Smooth muscle cell of the brain vasculature (primary cell): ENCODE results near the gene PGK2.
"Not testable (repeated sequence)": the region's sequence is repeated elsewhere in the genome, so short reads cannot be mapped to it uniquely, and the experiment has no call there.

Source experiments
- DNase-seq: peaks from one replicate; pipeline ENCODE4 v3.0.0-alpha.2; 2012; ENCODE audit warnings: low read depth, low spot score

The PGK2 gene

DNA sequence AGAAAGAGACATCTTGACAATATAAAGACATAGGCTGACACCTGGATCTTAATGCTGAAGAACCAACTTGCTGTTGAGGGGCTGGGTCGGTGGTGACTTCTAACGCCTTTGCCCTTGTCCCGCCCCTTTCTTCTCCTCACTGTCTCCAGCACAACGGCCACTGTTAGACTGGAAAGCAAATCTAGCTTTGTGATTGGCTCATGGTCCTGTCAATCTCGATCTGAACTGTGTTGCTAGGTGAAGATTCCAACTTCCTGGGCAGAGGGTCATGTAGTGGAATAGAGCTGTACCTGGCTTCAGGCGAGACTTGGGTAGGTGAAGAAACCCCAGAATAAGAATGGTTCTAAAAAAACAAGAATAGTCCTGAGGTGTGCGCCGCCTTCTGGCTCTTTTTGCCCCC is at the start of gene PGK2:
PGK2 (minus strand) TSS at position 110 of the 400 bp plus-strand sequence; CDS start at position 12, 98 bp downstream.
- no peak for DNase-seq

DNA sequence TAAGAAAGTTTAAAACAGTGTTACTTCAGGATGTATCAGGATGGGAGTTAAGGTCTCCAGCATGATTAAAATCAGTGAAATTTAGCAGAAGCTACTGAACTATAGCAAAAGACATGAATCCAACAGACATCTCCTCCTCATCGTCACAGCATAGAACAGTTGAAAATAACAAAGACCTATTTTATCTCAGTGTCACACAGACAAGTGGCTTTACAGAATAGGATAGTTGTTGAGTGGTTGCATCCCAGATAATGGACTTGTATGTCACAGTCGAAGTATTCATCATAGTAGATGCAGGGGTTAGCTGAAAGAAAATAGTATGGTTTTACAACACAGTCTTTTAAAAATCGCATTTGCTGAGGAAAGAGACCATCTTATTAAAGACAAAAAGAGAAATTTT is 48.1 kb upstream of the PGK2 start:
- no peak for DNase-seq

DNA sequence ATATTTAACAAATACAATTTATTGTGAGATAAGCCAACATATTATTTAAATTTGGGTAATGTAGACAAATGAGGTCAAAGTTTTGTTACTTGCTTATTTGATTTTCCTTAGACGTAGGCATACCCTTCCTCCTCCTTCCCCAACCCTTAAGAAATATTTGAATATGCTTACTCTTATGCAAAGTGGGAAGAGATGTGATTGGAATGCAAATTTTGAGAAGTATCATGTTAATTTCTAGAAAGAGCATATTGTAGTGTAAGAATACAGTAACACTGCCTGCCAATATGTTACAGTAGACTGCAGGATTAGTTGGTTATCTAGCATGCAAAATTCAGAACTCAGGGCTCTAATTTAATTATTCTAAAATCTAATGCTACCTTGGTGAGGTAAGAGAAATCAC is 46.3 kb upstream of the PGK2 start:
- no peak for DNase-seq

DNA sequence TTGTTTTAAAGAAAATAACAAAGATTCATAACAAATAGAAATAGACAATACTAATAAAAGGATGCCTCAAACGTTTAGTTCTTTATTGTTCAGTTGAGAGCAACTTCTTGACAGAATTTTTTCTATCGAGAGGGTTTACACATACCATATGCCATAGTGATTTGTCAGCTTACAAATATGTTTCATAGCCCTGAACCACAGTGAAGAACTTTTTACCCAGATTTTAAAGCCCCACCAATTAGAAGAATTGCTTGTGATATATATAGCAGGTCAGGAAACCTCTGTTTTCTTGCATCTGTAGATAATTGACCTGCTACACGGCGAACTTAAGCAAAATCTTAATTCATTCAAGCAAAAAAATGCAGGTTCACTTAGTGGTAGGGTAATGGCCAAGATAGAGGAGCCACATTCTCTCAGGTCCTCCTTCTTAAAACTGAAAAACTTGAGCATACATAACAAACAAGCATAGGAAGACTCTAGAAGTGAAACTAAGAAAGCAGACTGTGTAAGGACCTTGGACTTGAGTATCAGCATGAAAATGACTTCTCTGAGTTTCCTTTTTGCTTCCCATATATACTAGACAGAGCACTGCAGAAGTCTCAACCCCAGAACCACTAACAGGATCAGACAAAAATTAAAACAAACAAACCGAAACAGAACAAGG is 39.8 kb upstream of the PGK2 start:
- no peak for DNase-seq

DNA sequence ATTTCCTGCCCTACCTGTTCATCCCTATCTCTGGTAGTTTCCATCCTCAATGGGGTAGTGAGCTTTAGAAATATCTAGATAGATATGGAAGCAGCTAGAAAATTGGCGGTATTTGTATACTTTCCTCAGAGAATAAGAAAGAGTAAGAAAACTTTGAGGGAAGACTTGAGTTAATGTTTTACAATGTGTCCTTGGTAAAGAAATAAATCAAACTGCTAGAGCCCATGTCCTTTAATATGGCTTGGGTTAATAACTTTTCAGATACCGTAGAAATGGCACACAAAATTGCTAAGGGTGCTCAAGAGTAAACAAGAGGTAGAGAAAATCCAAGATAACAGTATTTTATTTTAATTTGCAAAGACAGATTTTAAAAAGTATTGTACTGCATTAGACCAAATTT is 28.1 kb upstream of the PGK2 start:
- DNase-seq, result no peak

DNA sequence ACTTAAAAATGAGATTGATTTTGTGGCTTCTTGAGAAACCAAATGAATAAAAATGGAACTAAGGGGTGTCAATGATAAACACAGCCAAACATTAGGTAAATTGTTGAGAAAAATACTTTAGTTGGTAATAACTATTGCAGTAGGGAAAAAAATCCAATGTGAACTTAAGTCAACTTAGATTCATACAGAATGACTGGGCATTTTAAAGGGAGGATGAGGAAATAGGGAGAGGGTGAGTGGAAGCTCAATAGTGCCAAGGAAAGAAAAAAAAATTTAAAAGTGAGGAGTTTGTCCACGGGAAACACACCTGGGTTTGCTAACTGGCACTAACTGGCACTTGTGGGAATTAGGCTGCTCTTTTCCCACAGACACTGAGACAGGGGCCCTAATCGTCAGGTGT is 26.2 kb upstream of the PGK2 start:
- DNase-seq, result no peak

DNA sequence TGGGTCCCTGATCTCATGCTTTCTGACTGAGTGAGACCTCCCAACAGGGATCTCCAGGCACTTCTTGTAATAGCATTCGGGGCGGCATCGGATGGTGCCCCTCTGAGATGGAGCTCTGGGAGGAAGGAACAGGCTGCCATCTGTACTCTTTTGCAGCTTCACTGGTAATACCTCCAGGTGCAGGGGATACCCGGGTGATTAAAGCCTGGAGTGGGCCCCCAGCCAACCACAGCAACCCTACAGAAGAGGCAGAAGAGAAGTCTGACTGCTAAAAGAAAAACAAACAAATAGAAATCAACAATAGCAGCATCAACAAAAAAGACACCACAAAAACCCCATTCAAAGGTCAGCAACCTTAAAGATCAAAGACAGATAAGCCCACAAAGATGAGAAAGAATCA is 19.1 kb upstream of the PGK2 start:
- DNase-seq, result no peak

DNA sequence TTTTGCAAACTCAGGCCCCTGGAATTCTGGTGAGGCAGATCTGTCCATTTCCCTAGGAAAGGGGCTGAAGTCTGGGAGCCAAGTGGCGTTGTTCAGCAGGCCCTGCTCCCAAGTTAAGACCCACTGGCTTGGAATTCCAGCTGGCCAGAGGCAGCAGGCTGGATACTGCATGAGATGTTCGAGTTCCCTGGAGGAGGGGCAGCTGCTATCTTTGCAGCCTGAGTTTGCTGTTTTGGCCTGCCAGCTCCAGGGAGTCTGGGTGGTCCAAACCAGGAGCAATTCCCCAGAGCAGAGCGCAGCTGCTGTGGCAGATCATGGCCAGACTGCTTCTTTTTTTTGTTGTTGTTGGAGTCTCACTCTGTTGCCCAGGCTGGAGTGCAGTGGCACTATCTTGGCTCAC is 18.2 kb upstream of the PGK2 start:
- DNase-seq, result no peak

DNA sequence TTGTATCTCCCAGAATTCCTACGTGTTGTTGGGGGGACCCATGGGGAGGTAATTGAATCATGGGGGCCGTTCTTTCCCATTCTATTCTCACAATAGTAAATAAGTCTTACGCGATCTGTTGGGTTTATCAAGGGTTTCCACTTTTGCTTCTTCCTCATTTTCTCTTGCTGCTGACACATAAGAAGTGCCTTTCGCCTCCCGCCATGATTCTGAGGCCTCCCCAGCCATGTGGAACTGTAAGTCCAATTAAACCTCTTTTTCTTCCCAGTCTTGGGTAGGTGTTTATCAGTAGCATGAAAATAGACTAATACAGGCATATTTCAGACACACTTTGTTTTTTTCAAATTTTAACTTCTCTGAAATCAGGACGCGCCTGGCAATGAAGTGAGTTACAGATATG is 14.4 kb upstream of the PGK2 start:
- DNase-seq, result no peak

DNA sequence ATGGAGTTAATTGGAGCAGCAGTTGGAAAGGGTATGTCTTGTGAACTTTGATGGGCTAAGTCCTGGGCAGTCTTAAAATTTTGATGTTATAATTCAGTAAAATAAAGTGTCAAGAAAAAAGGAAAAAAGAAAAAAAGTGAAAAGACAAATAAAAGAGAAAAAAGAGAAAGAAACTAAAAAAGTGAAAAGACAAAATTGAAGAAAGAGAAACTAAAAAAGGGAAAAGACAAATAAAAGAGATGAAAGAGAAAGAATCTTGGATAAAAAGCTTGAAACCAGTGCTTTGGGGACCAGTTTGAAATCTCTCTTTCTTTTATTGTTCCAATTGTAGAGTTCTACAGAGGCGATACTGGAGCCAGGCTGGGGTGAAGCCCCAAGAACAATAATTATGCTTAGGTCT is 12.0 kb upstream of the PGK2 start:
- DNase-seq, result no peak

DNA sequence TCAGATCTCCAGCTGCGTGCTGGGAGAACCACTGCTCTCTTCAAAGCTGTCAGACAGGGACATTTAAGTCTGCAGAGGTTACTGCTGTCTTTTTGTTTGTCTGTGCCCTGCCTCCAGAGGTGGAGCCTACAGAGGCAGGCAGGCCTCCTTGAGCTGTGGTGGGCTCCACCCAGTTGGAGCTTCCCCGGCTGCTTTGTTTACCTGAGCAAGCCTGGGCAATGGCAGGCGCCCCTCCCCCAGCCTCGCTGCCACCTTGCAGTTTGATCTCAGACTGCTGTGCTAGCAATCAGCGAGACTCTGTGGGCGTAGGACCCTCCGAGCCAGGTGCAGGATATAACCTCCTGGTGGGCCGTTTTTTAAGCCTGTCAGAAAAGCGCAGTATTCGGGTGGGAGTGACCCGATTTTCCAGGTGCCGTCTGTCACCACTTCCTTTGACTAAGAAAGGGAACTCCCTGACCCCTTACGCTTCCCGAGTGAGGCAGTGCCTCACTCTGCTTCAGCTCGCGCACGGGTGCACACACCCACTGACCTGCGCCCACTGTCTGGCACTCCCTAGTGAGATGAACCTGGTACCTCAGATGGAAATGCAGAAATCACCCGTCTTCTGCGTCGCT is 9.9 kb upstream of the PGK2 start:
- not testable (repeated sequence) for DNase-seq

DNA sequence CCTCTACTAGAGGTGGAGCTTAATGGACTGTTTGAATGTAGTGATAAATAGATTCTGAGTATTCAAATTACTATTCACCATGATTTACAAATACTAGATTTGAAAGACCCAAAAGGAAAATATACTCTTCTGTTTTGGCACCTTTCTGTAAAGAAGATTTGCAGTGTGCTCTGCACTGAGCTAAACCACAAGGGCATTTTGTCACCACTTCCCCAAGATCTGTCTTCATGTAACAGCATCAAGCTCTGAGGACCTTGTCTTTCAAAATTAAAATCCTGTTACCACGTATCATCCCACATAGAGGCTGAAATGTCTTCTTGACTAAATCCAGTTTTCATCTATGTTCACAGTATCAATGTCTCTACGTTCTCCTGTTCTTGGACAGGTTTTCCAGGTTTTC is 3.3 kb upstream of the PGK2 start:
- no peak for DNase-seq

DNA sequence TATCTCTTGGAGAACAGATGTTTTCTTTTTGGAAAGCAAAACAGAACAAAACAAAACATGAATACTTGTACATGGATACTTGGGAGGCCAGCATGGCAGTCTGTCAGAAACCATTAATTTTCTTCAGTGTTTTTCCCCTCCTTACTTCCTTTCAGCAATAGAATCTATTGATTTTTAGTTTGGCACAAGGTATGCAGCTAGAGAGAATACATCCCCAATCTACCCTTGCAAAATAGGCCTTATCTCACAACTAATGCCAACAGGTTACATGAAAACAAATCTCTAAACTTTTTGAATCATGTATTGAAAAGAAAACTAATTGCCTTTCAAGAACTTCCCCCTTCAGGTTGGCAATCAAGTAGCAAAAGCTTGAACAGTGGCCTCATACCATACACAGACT is 2.8 kb downstream of the PGK2 start:
- DNase-seq, result no peak

DNA sequence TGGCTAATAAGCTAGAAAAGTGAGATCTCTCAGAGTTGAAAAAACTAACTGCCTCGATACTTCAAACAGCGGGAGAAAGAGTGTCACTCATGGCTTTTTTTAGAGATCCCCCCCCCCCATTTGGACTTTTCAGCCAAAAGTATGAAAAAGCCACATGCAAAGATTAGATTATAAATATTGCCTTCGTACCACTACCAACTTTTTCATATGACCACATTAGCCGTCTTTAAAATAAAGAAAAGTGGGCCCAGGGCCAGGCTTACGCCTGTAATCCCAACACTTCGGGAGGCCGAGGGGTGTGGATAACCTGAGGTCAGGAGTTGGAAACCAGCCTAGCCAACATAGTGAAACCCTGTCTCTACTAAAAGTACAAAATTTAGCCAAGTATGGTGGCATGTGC is 4.4 kb downstream of the PGK2 start:
- DNase-seq, result no peak

DNA sequence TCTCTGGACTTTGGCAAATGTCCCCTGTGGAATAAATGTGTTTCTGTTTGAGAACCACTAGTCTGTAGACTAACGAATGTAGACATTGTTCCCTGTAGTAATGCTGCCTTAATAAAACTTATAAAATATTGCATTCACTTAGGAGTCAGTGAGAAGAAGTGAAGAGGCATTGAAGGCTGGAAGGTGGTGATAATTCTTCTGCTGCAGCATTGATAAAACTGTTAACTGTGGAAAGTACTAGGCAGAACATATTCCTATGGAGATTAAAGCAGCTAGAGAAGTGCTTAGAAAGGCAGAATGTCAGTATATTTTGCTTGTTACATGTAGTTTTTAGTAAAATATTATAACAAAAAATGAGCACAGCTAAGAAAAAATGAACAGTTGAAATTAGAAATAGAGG is 4.8 kb downstream of the PGK2 start:
- DNase-seq, result no peak

DNA sequence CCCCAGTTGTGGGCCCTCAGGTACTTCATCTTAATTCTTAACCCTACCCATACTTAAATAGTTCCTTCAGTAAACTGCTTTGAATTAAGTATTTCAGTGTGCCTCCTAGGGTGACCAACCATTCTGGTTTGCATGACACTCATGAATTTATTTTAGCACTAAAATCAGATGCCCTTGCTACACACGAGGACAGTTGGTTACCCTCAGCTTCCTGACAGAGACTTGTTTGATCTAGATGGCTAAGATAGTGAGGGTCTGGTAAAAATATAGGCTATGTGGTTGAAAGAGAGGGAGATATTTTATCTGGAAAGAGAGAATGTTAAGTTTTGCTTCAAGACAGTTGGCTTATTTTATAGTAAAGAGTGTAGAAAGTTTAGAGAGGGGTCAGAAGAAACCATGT is 10.6 kb downstream of the PGK2 start:
- DNase-seq, result no peak

DNA sequence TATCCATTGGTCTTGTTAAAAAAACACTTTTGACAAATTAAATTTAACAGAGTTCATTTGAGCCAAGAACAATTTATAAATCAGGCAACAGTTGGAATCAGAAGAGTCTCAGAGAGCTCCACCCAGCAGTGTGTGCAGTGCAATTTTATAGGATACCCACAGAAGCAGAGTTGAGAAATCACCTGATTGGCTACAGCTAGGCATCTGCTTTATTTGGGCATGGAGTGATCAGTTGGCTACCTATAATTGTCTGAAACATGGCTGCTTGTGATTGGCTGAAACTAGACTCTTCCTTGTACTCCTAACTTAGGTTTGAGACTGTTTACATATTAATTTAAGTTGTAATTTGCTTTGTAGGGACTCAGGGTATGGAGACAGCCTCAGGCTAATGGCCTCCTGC is 12.0 kb downstream of the PGK2 start:
- DNase-seq, result no peak

DNA sequence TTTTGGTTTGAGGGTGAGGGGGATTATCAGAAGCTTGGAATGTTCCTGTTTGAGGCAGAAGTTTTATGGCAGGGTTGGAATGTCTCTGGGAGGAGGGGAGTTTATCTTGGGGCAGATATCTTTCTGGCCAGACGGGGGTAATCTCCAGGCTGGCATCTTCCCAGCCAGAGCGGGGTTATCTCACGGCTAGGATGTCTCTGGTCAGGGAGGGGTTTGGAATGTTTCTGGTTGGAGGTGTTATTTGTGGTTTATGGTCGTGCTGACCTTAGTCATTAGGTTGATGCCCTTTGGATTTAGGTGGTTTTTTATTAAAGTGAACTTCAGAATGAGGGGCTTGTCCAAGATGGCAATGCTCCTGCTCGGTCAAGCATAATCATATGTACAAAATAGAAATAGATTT is 14.8 kb downstream of the PGK2 start:
- DNase-seq, result no peak

DNA sequence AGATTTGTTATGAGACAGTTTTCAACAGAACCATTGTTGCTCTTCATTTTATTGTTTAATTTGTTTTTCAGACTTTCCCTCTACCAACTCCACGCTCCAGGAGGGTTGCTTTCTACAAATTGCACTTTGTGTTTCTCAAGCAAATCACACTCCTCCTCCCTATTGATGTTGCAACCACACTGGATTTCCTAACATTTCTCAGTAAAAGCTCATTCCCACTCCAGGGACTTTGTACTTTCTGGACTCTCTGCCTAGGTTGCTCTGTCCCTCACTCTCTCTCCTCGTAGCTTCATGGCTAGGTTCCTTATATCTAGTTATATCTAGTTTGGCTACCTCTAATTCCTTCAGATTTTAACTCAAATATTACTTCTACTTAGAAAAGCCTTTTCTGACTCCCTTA is 20.3 kb downstream of the PGK2 start:
- DNase-seq, result no peak

DNA sequence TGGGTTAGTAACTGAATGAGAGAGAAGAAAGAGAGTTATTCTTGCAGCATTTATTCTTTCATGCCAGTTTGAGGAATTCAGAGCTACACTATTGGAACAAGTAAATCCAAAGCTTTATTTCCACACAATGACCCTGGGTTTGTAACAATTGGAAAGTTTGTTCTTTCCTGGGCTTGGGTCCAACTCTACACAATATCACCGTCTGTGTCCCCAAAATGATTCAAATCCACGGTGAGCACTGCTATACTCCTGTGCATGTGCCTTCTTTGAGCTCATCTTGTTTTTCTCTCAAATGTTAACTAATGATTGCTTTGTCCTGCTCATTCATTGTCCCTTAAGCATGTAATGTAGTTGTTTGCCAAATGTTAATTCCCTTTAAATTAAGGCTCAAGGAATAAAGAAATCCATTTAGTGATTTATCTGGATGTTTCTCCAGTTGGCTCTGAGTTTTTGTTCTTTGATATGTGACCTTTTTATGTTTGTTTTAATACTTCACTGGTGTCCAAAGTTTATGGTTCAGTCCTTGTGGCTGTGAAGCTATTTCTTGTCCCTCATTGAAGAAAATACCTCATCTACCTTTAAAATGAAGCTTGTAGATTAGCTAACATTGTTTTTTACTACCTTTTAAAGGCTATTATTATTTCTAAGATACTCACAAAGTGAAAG is 22.4 kb downstream of the PGK2 start:
- DNase-seq, result no peak

DNA sequence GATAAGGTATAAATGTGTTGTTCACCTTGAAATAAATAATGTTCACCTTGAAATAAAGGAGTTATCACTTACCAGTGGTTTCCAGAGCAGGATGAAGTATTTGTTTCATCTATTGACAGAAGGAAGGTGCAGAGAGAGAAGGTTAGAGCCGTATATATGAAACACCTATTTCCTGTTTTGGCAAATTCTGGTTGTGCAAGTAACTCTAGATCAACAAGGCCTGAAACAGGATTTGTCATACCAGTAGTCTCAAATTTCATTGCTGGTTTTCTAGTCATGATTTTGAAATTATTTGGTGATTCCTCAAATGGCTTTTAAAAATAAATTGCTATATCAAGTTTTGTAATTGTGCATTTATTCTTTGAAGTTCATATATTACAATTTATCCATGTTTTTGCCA is 42.8 kb downstream of the PGK2 start, which contains the start of gene CRISP3:
CRISP3 (minus strand) TSS at position 130 of the 400 bp plus-strand sequence; CDS start at position 109, 21 bp downstream.
- no peak for DNase-seq

DNA sequence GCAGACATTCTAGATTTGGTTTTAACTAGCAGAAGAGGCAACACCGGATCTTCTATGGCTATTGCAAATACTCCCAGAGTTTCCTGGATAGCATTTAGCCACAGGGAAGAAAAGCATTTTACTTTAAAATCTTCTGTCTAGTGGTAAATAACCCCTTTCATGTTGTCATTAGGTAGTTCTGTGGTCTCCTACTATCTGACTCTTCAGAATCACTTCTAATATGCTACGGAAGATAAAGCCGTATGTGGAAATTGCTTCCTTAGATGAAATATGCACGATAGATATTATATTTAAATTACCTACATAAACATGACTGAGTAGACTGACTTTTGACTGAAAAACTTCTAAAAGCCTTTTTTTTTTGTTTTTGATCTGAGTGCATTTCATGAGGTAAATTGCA is 43.7 kb downstream of the PGK2 start:
- DNase-seq, result no peak

DNA sequence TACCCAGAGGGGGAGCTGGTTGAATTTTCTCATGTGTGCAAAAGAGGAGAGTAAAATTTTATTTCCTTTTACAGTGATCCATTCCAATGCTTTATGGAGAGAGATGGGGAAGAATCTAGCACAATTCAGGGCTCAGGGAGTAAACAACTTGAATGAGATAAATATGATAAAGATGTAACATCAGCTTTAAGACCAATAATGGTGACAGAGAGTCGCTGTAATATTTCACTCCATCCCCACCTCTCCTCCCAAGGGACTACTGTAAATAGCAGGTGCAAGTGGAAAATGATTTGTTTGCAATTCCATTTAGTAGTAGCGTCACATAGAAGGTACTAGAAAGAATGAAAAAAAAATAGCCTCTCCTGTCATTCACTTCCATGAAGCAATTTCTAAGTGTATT is 47.7 kb downstream of the PGK2 start:
- no peak for DNase-seq
